Measurements from ENCODE around the gene POU6F2. TPM values are rescaled to one million over a fixed set of nuclear protein-coding genes. Genes with fewer than 3 reads are reported as not detected.

The POU6F2 gene
- total RNA-seq, 1 experiment from 2014 or later = 0.64 TPM

DNA sequence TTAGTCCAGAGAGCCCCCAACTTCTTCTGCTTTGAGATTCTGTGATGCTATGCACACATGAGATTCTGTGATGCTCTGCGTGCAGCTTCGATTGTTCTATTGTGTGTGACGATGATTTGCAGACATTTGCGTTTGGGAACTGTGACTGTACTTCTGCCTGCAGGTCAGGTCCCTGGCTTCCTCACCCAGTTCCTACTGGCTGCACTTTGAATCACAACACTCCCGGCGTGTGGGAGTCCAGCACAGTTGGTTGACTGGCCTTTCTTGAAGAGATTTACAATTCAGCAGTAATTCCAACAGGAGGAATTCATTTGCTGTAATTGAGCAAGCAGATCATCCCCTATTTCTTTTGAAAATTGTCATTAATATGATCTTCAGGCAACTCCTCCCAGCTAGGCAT is 336.3 kb downstream of the POU6F2 start:
- intact Hi-C loops (cut with micrococcal nuclease; ENCODE audit: unreplicated experiment) = no loop called here
- no peak for DNase-seq
- Mint-ChIP-seq H3K4me1 (ENCODE audit: low read depth, unreplicated experiment) (no peaks in the 10 kb centered on the region), H3K4me3 (ENCODE audit: low read depth, unreplicated experiment) (no peak overlapping the region), H3K9me3 (ENCODE audit: low read depth, unreplicated experiment) (no peaks in the 10 kb centered on the region), H3K27ac (ENCODE audit: unreplicated experiment) (no peak overlapping the region), H3K36me3 (ENCODE audit: insufficient read depth, unreplicated experiment) (no peaks in the 10 kb centered on the region), H3K27me3 (ENCODE audit: unreplicated experiment) (peaks cover 35% of the 10 kb centered on the region)
- no peak for TF ChIP-seq CTCF (IDR thresholded peaks at IDR 0.05; ENCODE audit: unreplicated experiment)
- BruUV-seq (replicated peaks) = no TSS peak
- CTCF ChIA-PET = no interaction called here

DNA sequence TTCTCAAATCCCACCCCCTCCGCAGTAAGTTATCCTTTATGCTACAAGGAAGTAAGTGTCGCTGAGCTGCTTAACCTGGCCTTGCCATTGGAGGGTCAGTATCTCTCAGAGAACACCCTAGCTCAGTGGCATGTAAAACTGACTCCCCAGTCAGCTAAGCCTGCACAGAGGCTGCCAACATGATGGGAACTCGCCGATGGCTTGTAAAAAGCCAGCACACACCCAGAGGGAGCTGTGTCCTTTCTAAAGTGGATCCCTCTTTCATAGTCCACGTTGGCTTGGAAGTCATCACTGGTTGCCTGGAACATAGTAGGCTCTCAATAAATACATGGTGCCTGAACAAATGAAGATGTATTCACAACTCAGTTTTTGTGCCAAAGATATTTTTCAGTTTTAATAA is 339.4 kb downstream of the POU6F2 start:
- H3K9me3 Mint-ChIP-seq (ENCODE audit: low read depth, unreplicated experiment) = no peaks in the 10 kb centered on the region
- DNase-seq = no peak
- H3K4me3 Mint-ChIP-seq (ENCODE audit: low read depth, unreplicated experiment) = no peak overlapping the region
- CTCF ChIA-PET = no interaction called here
- intact Hi-C loops (cut with micrococcal nuclease; ENCODE audit: unreplicated experiment) = no loop called here
- BruUV-seq (replicated peaks) = no TSS peak
- no peak overlapping the region for H3K27ac Mint-ChIP-seq (ENCODE audit: unreplicated experiment)
- no peaks in the 10 kb centered on the region for H3K36me3 Mint-ChIP-seq (ENCODE audit: insufficient read depth, unreplicated experiment)
- H3K27me3 Mint-ChIP-seq (ENCODE audit: unreplicated experiment) = peaks cover 36% of the 10 kb centered on the region
- TF ChIP-seq CTCF (IDR thresholded peaks at IDR 0.05; ENCODE audit: unreplicated experiment) = no peak
- no peaks in the 10 kb centered on the region for H3K4me1 Mint-ChIP-seq (ENCODE audit: low read depth, unreplicated experiment)

DNA sequence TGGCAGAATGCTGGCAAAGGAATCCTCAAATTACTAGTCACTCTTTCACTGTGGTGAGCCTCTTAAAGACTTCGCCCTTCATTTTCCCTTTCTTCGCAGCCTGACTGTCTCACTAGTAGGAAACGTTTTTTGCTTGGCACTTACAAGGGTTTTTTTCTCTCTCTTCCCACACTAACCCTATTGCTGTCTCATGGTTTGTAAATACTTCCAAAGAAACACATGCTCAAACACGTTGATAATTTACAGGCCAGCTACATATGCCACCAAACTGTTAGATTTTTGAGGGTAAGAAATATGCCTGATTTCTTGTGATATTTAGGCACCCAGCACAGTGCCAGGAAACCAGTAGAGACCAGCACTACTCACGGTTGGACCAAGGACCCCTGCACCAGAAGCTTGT is 340.2 kb downstream of the POU6F2 start:
- Mint-ChIP-seq H3K27ac (ENCODE audit: unreplicated experiment) (no peak overlapping the region), H3K27me3 (ENCODE audit: unreplicated experiment) (peaks cover 36% of the 10 kb centered on the region), H3K4me3 (ENCODE audit: low read depth, unreplicated experiment) (no peak overlapping the region), H3K4me1 (ENCODE audit: low read depth, unreplicated experiment) (no peaks in the 10 kb centered on the region), H3K36me3 (ENCODE audit: insufficient read depth, unreplicated experiment) (no peaks in the 10 kb centered on the region), H3K9me3 (ENCODE audit: low read depth, unreplicated experiment) (no peaks in the 10 kb centered on the region)
- CTCF ChIA-PET = no interaction called here
- no peak for TF ChIP-seq CTCF (IDR thresholded peaks at IDR 0.05; ENCODE audit: unreplicated experiment)
- no TSS peak for BruUV-seq (replicated peaks)
- intact Hi-C loops (cut with micrococcal nuclease; ENCODE audit: unreplicated experiment) = no loop called here
- no peak for DNase-seq

DNA sequence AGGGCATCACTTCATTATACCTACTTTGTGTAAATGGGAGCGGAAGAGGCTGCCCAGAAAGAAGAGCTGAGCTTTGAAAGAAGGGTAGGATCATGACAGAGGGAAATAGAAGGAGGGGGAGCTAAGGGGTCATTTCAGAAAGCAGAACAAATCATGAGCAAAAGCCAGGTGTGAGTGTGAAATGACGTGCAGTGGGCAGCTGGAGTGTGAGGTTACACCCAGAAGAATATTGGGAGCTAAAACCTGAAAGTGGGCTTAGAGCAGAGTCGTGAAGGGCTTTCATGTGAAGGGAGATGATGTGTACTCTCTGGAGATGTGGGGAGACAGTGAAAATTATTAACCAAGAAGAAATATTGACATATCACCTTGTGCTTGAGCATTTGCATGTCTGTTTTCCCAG is 343.5 kb downstream of the POU6F2 start:
- CTCF ChIA-PET = interaction anchor here (1.2 kb wide), 1 partner anchor 13 kb away, joined by 3 read pairs; no protein-coding TSS in a partner anchor
- Mint-ChIP-seq H3K27me3 (ENCODE audit: unreplicated experiment) (peaks cover 26% of the 10 kb centered on the region), H3K4me3 (ENCODE audit: low read depth, unreplicated experiment) (no peak overlapping the region), H3K36me3 (ENCODE audit: insufficient read depth, unreplicated experiment) (no peaks in the 10 kb centered on the region), H3K4me1 (ENCODE audit: low read depth, unreplicated experiment) (no peaks in the 10 kb centered on the region), H3K9me3 (ENCODE audit: low read depth, unreplicated experiment) (no peaks in the 10 kb centered on the region), H3K27ac (ENCODE audit: unreplicated experiment) (no peak overlapping the region)
- no peak for TF ChIP-seq CTCF (IDR thresholded peaks at IDR 0.05; ENCODE audit: unreplicated experiment)
- BruUV-seq (replicated peaks) = no TSS peak
- intact Hi-C loops (cut with micrococcal nuclease; ENCODE audit: unreplicated experiment) = no loop called here
- DNase-seq = no peak
